HEK293 (cell line): ENCODE measurements around the gene MED13L.

Experiments
- IKZF3 ChIP-seq: fragments of 450-650 bp; IDR thresholded peaks from 2 replicates; pipeline ENCODE4 v1.5.0; 2018; ENCODE audit warnings: missing biosample characterization, mild to moderate bottlenecking, missing genetic modification characterization, moderate library complexity
- INSM2 ChIP-seq: fragments of 450-650 bp; formaldehyde crosslinking; IDR thresholded peaks from 2 replicates; pipeline ENCODE4 v1.5.1; 2016; ENCODE audit warnings: missing biosample characterization, missing genetic modification characterization
- RBAK ChIP-seq: fragments of 450-650 bp; formaldehyde crosslinking; IDR thresholded peaks from 2 replicates; pipeline ENCODE4 v1.5.1; 2016; ENCODE audit warnings: missing biosample characterization, missing genetic modification characterization
- REST ChIP-seq: fragments of 450-650 bp; formaldehyde crosslinking; IDR thresholded peaks from 2 replicates; pipeline ENCODE4 v1.5.1; 2016; ENCODE audit warnings: missing biosample characterization, missing genetic modification characterization
- SCRT1 ChIP-seq: fragments of 450-650 bp; formaldehyde crosslinking; IDR thresholded peaks from 2 replicates; pipeline ENCODE4 v1.5.1; 2016; ENCODE audit warnings: missing biosample characterization, missing genetic modification characterization, borderline replicate concordance
- ZBTB11 ChIP-seq: fragments of 450-650 bp; formaldehyde crosslinking; conservative IDR thresholded peaks from 2 replicates; pipeline ENCODE4 v1.5.1; 2016; ENCODE audit warnings: low read depth, missing biosample characterization, missing genetic modification characterization
- ZNF23 ChIP-seq: fragments of 450-650 bp; formaldehyde crosslinking; IDR thresholded peaks from 2 replicates; pipeline ENCODE4 v1.5.1; 2016; ENCODE audit warnings: missing biosample characterization, missing genetic modification characterization, borderline replicate concordance
- ZNF24 ChIP-seq: fragments of 450-650 bp; formaldehyde crosslinking; IDR thresholded peaks from 2 replicates; pipeline ENCODE4 v1.5.1; 2016; ENCODE audit warnings: missing biosample characterization, missing genetic modification characterization
- ZNF37A ChIP-seq: fragments of 450-650 bp; IDR thresholded peaks from 2 replicates; pipeline ENCODE4 v1.5.1; 2018; ENCODE audit warnings: missing biosample characterization, missing genetic modification characterization
- ZNF785 ChIP-seq: fragments of 450-650 bp; formaldehyde crosslinking; IDR thresholded peaks from 2 replicates; pipeline ENCODE4 v1.5.1; 2016; ENCODE audit warnings: missing biosample characterization, missing genetic modification characterization
- TF ChIP-seq, protein P1 (sequence below): fragments of 450-650 bp; formaldehyde crosslinking; IDR thresholded peaks from 2 replicates; pipeline ENCODE4 v1.5.1; 2016; ENCODE audit warnings: missing biosample characterization, missing genetic modification characterization

DNA sequence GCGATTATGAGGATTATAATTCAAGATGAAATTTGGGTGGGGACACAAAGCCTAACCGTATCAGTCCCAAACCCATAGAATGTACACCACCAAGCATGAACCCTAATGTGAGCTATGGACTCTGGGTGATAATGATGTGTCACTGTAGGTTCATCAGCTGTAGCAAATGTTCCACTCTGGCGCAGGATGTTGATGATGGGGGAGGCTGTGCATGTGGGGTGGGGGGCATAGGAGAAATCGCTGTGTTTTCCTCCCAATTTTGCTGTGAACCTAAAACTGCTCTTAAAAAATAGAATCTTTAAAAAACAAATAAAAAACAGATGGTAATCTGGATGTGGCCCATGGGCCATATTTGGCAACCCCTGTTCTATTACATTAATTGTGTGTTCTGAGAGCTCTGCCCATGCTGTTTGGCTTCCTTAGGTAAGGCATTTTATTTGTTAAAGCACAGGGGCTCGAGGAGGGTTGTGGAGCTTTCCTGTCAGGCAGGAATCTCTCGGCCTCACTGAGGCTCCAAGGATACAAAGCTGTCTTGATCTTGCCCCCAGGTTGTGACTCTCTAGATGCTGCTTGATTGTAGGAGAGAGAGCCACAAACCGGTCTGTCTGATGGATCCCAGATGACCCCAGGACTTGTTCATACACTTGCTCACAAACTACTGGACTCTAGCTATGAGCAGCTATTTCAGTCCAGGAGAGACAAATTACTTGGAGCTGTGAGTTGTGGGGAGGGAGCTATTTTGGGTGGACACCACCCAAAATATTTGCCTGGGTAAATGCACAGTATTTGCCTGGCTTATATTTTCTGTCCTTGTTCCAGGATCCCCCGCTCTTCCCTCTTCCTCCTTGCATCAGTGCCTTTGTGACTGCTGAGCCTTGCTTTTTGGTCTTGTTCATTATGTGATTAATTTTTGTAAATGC is 340.2 kb downstream of the MED13L start:
- TF ChIP-seq, protein P1, sequence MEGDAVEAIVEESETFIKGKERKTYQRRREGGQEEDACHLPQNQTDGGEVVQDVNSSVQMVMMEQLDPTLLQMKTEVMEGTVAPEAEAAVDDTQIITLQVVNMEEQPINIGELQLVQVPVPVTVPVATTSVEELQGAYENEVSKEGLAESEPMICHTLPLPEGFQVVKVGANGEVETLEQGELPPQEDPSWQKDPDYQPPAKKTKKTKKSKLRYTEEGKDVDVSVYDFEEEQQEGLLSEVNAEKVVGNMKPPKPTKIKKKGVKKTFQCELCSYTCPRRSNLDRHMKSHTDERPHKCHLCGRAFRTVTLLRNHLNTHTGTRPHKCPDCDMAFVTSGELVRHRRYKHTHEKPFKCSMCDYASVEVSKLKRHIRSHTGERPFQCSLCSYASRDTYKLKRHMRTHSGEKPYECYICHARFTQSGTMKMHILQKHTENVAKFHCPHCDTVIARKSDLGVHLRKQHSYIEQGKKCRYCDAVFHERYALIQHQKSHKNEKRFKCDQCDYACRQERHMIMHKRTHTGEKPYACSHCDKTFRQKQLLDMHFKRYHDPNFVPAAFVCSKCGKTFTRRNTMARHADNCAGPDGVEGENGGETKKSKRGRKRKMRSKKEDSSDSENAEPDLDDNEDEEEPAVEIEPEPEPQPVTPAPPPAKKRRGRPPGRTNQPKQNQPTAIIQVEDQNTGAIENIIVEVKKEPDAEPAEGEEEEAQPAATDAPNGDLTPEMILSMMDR (tag by site-specific recombination): no peak
- TF ChIP-seq IKZF3 (no peak), ZBTB11 (tag by site-specific recombination) (no peak), ZNF37A (no peak), REST (no peak), RBAK (no peak), SCRT1 (no peak), INSM2 (tag by site-specific recombination) (no peak), ZNF785 (tag by site-specific recombination) (no peak), ZNF24 (tag by site-specific recombination) (no peak), ZNF23 (tag by site-specific recombination) (no peak)
